DOHH2 (cell line): ENCODE results near the gene SH3TC2.

Experiments used
- CTCF ChIP-seq: fragments of 200-600 bp; sonication (generic); IDR thresholded peaks from one replicate; pipeline ENCODE4 v1.5.1; 2014; ENCODE audit warnings: antibody characterized with exemption, mild to moderate bottlenecking, low read depth, low read length; ENCODE audit not compliant: poor library complexity, severe bottlenecking
- EZH2phosphoT487 ChIP-seq: fragments of 200-600 bp; sonication (generic); IDR thresholded peaks from 2 replicates; pipeline ENCODE4 v1.6.1; 2017; ENCODE audit warnings: borderline replicate concordance, mild to moderate bottlenecking, antibody characterized with exemption, low read length, moderate library complexity, mixed read lengths

- TF ChIP-seq CTCF (no peak), EZH2phosphoT487 (no peak)
Measured at GRCh38 chr5:148988328-148988727, 74.5 kb downstream of the SH3TC2 start.
